ENCODE measurements around the gene RETNLB.
A peak's percentile ranks its signal among the peaks of the same experiment; 100 is the strongest.

The RETNLB gene

GRCh38 chr3:108757404-108757982, at the start of gene RETNLB:
Gene RETNLB (minus strand): TSS chr3:108757410. CDS start chr3:108757185, 225 bp downstream.
- no peak for DNase-seq (ENCODE audit: low read depth in 2 of 2)

- peak in 1 of 2 donors; percentile 8 for DNase-seq (ENCODE audit: low read depth in 2 of 2)
These were observed 49.1 kb upstream of the RETNLB start for GRCh38 chr3:108806316-108806715.

- DNase-seq (ENCODE audit: low read depth in 2 of 2), result no peak
These were observed 47.8 kb upstream of the RETNLB start for GRCh38 chr3:108804966-108805365.

DNA sequence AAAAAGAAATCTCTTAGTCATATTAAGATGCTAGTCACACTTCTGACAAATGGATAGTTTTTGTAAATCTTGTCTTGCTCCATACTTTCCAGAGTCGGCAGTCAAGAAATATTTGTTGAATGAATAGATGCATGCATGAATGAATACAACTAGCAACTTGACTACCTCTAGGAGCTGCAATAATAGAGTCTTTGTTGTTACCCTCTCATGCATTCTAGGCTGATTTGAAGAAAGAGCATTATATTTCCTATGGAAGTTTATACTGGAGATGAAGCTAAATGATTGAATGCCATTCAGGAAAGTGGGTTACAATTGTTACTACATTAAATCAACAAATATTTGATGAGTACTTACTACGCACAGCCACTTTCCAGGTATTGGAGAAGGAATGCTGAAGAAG, 47.2 kb upstream of the RETNLB start:
- no peak for DNase-seq (ENCODE audit: low read depth in 2 of 2)

GRCh38 chr3:108791473-108791872, 34.3 kb upstream of the RETNLB start:
- no peak for DNase-seq (ENCODE audit: low read depth in 2 of 2)

DNA sequence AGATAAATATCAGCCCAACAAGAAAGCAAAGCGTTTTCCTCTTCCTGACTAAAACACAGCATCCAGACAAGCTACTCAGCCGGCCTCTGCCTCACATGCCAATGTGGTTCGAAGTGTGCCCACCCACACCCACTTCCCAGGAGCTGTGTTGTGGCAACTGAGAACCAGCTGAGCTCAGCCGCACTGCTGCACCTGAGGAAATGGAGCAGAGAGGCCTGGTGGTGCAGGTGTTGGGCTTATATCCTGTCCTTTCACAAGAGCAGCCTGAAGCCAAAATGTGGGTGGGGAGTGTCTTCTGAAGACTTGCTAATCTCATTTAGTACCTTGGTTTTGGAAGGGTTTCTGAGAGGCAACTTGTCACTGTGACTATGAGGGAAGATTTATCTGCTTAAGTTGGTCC, 23.0 kb upstream of the RETNLB start:
- DNase-seq (ENCODE audit: low read depth in 2 of 2), result peak in 1 of 2 donors; percentile 3

DNA sequence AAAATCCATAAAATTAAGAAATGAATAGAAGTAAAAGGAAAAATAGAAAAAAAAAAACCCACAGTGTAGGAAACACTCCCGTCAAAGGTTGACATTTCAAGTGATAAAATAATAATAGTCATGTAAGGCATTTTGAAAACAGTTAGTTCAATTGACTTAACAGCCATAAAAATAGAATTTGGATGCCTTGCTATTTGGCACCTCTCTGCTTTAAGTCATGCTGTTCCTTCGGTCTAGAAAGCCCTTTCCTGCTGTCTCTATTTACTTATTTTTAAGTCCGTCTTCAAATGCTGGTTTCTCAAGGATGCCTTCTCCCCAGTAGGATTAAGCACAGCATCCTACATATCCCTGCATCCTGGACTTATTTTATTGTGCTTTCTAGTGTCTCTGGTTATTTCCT, 22.3 kb upstream of the RETNLB start:
- no peak for DNase-seq (ENCODE audit: low read depth in 2 of 2)

DNA sequence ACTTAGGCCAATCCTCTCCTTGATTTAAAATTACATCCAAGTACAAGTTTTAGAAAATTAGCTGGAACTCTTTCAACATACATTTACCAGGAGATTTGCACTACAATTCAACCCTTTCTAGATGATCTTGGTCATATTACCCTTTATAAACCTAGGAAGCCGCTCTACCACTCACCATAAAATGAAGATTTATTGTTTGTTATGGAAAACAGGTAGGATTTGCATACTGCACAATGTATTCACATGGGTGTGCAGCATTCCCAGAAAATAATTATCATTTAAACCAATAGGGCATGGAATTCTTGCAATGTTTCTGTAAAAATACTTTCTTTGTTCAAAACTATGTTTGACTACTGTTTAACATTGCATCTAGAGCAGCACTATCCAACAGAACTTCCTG, 18.4 kb upstream of the RETNLB start:
- no peak for DNase-seq (ENCODE audit: low read depth in 2 of 2)

- no peak for DNase-seq (ENCODE audit: low read depth in 2 of 2)
These were observed 10.0 kb upstream of the RETNLB start for GRCh38 chr3:108767253-108767652.

- no peak for DNase-seq (ENCODE audit: low read depth in 2 of 2)
These were observed 1.5 kb downstream of the RETNLB start for GRCh38 chr3:108755686-108756085.

DNA sequence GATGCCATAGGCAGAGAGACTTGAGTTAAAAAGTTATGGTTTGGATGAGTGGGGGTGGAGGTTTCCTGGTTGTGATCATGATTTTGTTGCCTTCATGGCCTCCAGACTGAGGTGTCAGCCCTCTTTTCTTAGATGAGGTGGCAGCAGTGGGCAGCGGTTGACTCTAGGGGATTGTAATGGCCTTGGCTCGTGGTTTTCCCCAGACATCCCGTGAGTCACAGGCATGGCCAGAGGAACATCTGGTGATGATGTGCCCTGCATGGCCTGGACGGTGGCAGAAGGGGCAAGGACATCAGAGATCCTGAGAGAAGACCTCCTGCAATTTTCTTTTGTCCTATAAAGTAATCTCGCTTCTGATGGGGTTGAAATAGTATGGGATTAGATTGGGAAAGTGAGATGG, 12.4 kb downstream of the RETNLB start:
- no peak for DNase-seq (ENCODE audit: low read depth in 2 of 2)

- DNase-seq (ENCODE audit: low read depth in 2 of 2), result no peak
These were observed 14.3 kb downstream of the RETNLB start for GRCh38 chr3:108742929-108743328.

DNA sequence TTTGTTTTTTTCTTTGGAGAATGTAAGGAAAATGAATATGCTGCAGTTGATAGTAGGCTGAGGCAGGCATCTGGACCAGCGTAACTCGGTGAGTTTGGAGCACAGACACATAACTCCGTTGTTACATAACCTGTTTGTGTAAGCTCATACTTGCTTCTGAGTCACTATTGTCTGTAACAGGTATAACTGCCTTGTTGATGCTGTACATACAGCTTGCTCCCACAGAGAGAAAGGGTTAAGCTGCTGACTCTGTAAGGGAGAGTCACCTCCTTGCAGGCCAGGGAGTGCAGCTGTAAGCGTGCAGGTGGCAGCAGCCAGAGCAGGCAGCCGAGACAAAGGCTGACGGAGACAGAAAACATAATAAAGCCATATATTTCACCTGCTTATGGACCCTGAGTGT, 20.4 kb downstream of the RETNLB start:
- DNase-seq (ENCODE audit: low read depth in 2 of 2), result no peak

- no peak for DNase-seq (ENCODE audit: low read depth in 2 of 2)
These were observed 28.3 kb downstream of the RETNLB start for GRCh38 chr3:108728934-108729333.

DNA sequence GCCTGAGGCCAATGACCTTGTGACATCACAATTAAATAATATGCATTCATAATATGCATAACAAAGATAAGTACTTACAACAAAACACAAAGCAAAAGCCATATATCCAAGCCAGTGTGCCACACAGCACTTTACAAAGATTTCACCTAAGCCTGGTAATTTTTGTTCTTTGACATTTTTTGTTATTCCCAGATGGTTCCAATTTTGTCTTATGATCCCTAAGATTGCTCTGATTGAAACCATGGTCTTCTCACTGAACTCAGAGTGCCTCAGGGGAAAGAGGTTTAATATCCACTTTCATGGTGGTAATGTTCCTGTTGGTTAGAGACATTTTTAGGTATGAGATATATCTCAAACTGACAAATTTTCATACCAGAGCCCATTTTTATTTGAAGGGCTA, 29.1 kb downstream of the RETNLB start:
- DNase-seq (ENCODE audit: low read depth in 2 of 2), result no peak

DNA sequence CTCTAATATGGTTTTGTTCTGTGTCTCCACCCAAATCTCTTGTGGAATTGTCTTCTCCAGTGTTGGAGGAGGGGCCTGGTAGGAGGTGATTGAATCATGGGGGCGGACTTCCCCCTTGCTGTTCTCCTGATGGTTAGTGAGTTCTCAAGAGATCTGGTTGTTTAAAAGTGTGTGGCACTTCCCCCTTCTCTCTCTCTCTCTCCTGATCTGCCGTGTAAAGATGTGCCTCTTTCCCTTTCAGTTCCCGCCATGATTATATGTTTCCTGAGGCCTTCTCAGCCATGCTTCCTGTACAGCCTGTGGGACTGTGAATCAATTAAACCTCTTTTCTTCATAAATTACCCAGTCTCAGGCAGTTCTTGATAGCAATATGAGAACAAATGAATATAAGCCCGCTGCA, 33.1 kb downstream of the RETNLB start:
- no peak for DNase-seq (ENCODE audit: low read depth in 2 of 2)

DNA sequence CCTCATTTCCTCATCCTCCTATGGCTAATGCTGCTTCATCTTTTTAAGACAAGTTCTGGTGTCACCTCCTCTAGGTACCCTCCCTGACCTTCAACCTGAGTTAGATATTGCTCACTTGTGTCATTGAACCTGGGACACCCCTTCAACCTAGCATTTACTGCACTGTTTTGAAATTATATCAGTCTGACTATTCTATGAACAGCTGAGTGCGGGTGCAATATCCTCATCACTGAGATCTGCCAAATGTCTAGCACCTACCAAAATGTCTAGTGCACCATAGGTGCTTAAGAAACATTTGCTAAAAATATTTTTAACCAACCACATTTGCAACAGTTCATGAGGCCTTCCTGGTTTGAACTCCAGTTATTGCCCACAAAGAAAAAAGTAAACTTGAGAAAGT, 34.5 kb downstream of the RETNLB start:
- DNase-seq (ENCODE audit: low read depth in 2 of 2), result no peak

- no peak for DNase-seq (ENCODE audit: low read depth in 2 of 2)
These were observed 37.9 kb downstream of the RETNLB start for GRCh38 chr3:108719178-108719806.

- no peak for DNase-seq (ENCODE audit: low read depth in 2 of 2)
These were observed 38.8 kb downstream of the RETNLB start for GRCh38 chr3:108718454-108718853.

DNA sequence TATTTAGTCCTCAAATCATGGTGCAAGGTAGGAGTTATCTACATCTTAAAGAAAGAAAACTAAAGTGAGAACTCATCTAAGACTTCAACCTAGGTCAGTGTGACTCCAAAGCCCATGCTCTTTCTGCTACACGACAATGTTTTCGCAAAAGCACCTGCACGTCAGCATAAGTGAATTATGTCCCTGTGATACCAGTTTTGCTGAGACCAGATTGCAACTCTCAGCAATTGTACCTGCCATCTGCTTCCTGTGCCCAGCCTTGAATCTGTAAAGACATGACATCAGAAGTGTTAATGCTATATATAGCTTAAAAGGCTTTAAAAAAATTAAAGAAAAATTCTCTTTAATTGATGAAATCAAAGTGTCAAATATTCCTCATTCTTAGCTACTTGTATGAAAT, 43.4 kb downstream of the RETNLB start:
- no peak for DNase-seq (ENCODE audit: low read depth in 2 of 2)

DNA sequence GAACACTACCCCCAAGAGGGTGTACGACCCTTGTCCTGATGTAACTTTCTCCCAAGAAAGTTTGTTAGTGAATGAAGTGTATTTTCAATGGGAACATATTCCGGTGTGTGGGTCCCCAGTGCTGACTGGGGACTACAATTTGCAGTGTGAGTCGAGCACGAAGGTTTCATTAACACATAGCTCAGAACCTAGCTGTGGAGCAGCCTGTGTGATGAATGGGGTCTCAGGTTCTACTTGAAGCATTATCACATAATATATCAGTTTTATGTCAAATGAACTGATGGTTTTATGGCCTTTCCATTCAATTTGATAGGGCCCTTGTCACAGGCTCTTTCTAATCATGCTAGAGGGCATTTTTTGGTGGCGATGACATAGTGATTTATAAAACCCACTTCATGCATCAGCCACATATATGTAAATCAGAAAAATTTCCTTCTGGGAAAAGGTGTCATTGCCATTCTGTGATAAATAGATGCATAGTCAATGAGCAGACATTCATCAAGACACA, 44.1 kb downstream of the RETNLB start:
- no peak for DNase-seq (ENCODE audit: low read depth in 2 of 2)
